ENCODE measurements around the gene CDK17.

CDK17 gene

GRCh38 chr12:96314723-96315122 is 85.5 kb downstream of the CDK17 start:
- peak; percentile 42 for DNase-seq

DNA sequence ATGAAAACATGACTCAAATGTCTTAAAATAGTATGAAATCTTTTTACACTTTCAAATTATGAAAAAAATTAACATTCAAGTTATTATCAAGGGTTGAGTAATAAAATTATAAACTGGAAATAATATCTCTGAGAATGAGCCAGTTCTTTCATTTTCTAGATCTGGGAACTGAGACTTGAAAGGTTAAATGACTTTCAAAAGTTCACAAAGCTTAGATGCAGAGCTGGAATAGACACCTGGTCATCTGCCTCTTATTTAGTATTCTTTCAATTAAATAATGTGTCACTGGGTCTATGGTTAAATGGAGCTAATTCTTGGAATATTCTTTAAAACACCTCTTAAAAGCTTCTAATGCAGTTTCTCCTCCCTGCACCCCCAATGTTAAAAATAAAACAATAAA is 86.6 kb downstream of the CDK17 start:
- no peak for DNase-seq

DNA sequence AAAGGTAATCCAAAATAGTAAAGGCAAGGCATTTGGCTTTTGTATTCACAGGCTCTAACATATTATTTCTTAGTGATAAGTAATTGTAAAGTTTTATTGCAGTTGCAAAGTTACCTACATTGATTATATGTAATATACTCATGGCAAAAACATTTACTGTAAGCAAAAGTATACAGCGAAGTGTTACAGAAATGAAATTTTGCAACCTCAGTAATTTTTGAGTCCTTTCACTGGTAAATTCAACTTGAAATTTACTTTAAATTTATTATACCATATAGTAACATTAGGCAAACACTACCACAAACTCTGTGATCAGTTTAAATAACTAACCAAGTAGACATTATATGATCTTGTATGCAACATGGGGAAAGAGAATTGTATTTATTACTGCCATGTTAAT is 89.0 kb downstream of the CDK17 start:
- no peak for DNase-seq

GRCh38 chr12:96310067-96310466 is 90.2 kb downstream of the CDK17 start:
- no peak for DNase-seq

- DNase-seq: peak; percentile 4
Measured at GRCh38 chr12:96308881-96309280, 91.4 kb downstream of the CDK17 start.

GRCh38 chr12:96305665-96306064 is 94.6 kb downstream of the CDK17 start:
- no peak for DNase-seq

DNA sequence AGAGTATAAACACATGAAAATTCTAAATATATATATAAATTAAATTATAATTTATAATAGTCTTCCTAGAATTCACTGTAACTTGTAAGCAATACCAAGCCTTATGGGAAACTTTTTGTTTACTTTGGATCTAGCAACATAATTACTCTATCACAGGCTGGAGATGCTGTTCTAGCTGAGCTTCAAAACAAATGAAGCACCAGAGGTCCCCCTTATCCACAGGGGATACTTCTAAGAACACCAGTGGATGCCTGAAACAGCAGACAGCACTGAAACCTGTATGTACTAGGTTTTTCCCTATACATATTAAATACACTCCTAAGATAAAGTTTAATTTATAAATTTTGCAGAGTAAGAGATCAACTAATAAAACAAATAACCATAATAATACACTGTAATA is 96.6 kb downstream of the CDK17 start:
- no peak for DNase-seq

GRCh38 chr12:96302687-96303310 is 97.4 kb downstream of the CDK17 start:
- DNase-seq: no peak

DNA sequence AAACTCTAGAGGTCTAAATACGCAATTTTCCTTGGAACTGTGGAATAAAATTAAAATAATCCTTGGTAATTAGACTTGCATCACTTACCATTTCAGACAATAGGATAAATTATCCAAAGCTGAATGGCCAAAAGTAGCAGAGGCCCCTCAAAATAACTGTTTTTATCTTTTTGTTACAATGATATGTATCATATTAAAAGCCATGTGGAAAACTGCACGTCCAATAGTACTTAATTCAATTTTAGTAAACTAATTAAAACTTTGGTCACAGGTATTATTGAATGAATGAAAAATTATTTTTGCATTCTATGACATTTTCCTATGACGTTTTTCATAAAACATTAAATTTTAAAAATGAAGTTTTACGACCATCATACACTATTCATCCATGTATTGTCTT is 98.5 kb downstream of the CDK17 start:
- DNase-seq: no peak

- DNase-seq: no peak
Measured at GRCh38 chr12:96300064-96300463, 100.2 kb downstream of the CDK17 start.

DNA sequence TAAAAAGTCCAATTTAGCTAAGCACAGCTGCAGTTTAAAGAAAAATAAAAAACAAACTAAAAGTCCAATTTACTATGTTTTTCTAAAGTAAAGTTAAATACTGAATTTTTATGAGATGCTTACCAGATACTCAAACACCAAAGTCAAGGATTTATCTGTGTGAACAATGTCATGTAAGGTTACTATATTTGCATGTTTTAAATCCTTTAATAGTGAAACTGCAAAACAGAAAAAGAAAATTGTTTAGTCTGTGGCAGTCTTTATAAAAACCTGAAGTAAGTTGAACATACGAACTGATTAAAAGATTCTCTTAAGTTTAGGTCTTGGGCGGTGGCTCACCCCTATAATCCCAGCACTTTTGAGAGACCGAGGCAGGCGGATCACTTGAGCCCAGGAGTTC is 102.7 kb downstream of the CDK17 start:
- DNase-seq: no peak

GRCh38 chr12:96295532-96296160 is 104.6 kb downstream of the CDK17 start:
- no peak for DNase-seq

DNA sequence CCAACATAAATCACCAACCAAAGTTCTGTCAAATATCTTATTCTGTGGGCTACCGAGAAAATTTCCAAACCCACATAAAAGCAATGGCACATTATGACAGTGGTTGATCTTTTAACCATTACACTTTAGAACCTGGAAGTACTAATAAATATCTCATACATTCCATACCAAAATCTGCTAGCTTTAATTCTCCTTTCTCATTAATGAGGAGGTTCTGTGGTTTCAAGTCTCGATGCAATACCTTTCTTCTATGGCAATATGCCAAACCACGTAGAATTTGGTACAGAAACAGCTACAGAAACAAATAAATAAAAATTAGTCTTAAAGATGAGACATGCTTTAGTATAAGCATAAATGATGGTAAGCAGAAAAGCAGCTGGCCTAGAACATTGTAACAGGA is 105.4 kb downstream of the CDK17 start:
- DNase-seq: no peak

DNA sequence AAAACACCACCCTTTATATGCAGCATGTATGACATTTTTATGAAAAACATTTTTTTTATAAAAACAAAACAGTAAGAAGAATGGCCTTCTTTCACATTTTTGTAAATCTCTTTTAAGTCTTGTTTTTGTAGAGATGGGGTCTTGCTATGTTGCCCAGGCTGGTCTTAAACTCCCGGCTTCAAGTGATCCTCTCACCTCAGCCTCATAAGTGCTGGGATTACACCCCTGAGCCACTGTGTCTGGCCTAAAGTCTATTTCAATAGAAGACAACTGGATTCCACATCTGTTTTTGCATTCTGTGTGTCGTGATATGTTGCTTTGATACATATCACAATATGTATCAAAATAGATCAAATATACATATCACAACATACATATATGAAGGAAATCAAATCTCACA is 107.1 kb downstream of the CDK17 start:
- no peak for DNase-seq

GRCh38 chr12:96289067-96289466 is 111.2 kb downstream of the CDK17 start:
- no peak for DNase-seq

DNA sequence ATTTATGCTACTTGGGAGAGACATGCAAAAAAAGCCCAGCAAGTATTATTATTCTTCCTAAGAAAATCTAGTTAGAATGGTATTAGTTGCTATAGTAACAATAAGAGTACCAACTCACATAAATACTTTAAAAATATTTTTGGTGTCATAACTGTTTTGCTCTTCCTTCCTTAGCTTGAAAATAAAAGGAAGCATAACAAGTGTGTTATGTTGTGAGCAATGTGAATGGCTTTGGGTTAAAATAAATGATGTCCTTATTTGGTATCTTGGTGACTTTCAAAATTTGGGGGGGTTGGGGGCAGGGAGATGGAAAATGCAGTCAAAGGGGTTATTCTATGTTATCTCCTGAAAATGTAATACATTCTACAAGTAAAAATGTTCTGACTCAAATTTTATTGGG is 115.1 kb downstream of the CDK17 start:
- peak; percentile 17 for DNase-seq

- DNase-seq: peak; percentile 88
Measured at GRCh38 chr12:96274331-96274730, 125.9 kb downstream of the CDK17 start.

DNA sequence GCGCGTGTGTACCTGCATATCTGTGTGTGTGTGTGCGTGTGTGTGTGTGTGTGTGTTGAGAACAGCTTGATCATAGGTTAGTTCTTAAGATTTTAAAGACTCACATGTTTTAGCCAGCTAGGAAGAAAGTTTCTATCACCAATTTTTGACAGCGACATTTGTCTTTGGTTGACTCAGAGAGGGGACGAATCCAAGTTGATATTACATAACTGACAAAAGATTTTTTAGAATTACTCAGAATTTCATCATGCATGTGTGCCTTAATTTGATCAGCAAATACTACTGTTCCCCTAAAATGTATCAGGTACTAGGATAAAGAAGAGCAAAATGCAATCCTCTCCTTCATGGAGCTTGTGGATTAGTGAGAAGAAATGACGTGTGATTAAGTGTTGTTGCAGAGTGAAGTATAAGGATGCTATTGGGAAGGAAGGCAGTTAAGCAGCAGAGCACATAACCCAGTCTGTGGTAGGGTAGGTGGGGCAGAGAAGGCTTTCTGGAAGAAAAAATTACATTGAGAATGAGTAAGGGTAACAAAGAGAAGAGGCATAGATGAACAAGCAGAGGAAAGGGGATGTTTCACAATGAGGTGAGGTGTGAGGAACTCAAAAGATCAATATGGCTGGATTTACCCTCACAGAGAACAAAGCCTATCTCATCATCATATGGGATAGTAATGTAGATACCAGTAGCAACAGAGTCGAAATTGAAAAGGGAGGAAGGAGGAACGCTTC is 128.6 kb downstream of the CDK17 start:
- DNase-seq: no peak

DNA sequence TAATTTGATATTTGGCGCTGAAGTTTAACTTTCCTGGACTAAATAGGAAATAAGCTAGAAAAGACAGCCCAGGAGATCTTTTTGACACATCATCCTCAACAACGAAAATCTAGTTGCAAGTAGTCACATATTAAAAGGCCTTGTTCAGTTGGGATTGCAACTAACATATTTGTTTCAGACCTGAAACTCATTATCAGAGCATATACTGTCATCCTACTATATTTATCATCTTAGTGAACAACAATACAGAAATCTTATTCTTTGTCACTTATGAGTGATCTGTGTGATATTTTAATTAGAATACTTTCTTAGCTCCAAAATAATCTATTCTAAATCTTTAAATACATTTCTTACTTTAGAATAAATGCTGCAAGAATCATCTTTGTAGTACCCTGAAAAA is 134.0 kb downstream of the CDK17 start:
- no peak for DNase-seq

DNA sequence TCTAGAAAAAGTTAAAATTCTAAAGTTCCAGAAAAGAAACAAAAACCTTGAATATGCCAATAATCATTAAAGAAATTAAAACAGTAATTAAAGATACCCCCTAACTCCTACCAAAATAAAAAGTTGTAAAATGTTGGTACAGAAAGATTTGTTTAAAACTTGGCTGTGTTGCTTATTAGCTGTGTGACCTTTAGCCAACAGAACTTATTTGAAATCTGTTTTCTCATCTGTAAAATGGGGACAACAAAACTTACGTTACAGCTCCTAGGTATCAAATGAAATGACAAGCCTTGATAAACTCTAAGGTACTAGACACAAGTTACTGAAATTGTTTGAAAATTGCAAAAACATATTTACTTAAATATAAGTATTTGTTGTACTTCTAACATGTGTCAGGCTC is 134.4 kb downstream of the CDK17 start:
- no peak for DNase-seq

DNA sequence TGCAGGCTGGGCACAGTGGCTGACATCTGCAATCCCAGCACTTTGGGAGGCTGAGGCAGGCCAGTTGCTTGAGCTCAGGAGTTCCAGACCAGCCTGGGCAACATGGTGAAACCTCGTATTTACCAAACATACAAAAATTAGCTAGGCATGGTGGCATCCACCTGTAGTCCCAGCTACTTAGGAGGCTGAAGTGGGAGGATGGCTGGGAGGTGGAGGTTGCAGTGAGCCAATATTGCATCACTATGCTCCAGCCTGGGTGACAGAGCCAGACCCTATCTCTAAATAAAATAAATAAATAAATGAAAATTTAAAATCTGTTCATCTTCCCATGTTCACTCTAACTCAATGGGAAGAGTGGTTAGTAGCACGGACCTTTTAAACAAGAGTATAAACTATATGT is 134.8 kb downstream of the CDK17 start:
- no peak for DNase-seq

- no peak for DNase-seq
Measured at GRCh38 chr12:96263449-96263902, 136.8 kb downstream of the CDK17 start.

- DNase-seq: no peak
Measured at GRCh38 chr12:96261557-96261956, 138.7 kb downstream of the CDK17 start.

- no peak for DNase-seq
Measured at GRCh38 chr12:96260644-96261043, 139.6 kb downstream of the CDK17 start.

Data from fibroblast of skin of back (primary cell).